ENCODE data around the gene IPO4. TPM values are rescaled to one million over a fixed set of nuclear protein-coding genes. Genes with fewer than 3 reads are reported as not detected.

IPO4 gene
- total and polyA plus RNA-seq, 10 of the 15 experiments (the other 5 are each of a cell fraction or from before 2014, with no cell fraction given): 7.8 to 139 (median 37.6) TPM

DNA sequence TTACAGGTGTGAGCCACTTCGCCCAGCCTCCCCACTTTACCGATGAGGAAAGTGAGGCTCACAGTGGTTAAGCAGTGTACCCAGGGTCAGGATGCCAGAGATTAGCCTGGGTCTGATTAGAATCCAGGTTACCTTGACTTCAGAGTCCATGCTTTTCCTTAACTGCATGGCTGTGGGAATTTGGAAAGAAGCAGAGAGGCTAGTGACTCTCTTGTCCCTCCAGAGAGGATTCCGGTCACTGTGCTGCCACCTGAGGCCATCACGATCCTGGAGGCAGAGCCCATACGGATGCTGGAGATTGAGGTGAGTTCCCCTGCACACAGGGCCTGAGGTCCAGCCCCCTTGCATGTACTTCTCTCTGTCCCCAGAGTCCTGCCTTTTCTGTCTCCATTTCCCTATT lies 12.0 kb downstream of the IPO4 start:
- WGBS (ENCODE audit: insufficient coverage, insufficient replicate concordance, low lambda C conversion rate, missing lambda C conversion rate): 88% methylated on average over 5 of the region's 5 CpGs
- peaks cover 11 to 27% of the 10 kb centered on the region in 2 experiments; a peak in 3 of 4 replicates for H3K36me3 ChIP-seq (ENCODE audit: control insufficient read depth in 2 of 2, insufficient read depth in 2 of 2, low read length in 1 of 2)
- POLR2A ChIA-PET: interaction anchor here (1.3 kb wide), 1 partner anchor 16 kb away, joined by 4 read pairs; the partner anchor contains the start of gene IRF9
- H3K4me2 ChIP-seq (ENCODE audit: control insufficient read depth, insufficient read depth): no peak overlapping the region
- intact Hi-C loops (cut with micrococcal nuclease; ENCODE audit: unreplicated experiment): no loop called here
- FAIRE-seq (no peak), ATAC-seq (no peak), DNase-seq (ENCODE audit: low read depth, low spot score) (no peak)
- no peaks in the 10 kb centered on the region for H3K4me1 ChIP-seq (ENCODE audit: control insufficient read depth, insufficient read depth, low read length)
- no peak overlapping the region for H2AFZ ChIP-seq (ENCODE audit: control insufficient read depth, low read depth, low read length)
- H4K20me1 ChIP-seq (ENCODE audit: control insufficient read depth, insufficient read depth): no peaks in the 10 kb centered on the region
- RAD21 ChIA-PET (ENCODE audit: unreplicated experiment): no interaction called here
- no TSS peak for BruUV-seq (replicated peaks)
- no peaks in the 10 kb centered on the region for H3K9me3 ChIP-seq (replicated peaks; ENCODE audit: control insufficient read depth, insufficient read depth, low read length)
- no peak overlapping the region for H3K4me3 ChIP-seq
- no peaks in the 10 kb centered on the region for H3K27me3 ChIP-seq (replicated peaks in 1 of 2; ENCODE audit: control insufficient read depth in 2 of 2, insufficient read depth in 2 of 2, low read length in 1 of 2)
- in situ Hi-C loops (cut with MboI): no loop called here
- H3K27ac ChIP-seq (ENCODE audit: control insufficient read depth, insufficient read depth): no peak overlapping the region
- SMC1A ChIA-PET (ENCODE audit: uncharacterized antibody, unreplicated experiment): interaction anchor here (1.0 kb wide), 1 partner anchor 15 kb away, joined by 3 read pairs; the partner anchor contains the start of gene IRF9
- no peak overlapping the region for H3K9ac ChIP-seq (ENCODE audit: control insufficient read depth, insufficient read depth, low read length)
- CTCF ChIA-PET: no interaction called here
- peaks cover 6% of the 10 kb centered on the region for H3K79me2 ChIP-seq (ENCODE audit: control insufficient read depth, insufficient read depth, low read length)
- TF ChIP-seq, protein P1, sequence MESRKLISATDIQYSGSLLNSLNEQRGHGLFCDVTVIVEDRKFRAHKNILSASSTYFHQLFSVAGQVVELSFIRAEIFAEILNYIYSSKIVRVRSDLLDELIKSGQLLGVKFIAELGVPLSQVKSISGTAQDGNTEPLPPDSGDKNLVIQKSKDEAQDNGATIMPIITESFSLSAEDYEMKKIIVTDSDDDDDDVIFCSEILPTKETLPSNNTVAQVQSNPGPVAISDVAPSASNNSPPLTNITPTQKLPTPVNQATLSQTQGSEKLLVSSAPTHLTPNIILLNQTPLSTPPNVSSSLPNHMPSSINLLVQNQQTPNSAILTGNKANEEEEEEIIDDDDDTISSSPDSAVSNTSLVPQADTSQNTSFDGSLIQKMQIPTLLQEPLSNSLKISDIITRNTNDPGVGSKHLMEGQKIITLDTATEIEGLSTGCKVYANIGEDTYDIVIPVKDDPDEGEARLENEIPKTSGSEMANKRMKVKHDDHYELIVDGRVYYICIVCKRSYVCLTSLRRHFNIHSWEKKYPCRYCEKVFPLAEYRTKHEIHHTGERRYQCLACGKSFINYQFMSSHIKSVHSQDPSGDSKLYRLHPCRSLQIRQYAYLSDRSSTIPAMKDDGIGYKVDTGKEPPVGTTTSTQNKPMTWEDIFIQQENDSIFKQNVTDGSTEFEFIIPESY (IDR thresholded peaks at IDR 0.05): no peak
- TF ChIP-seq ZNF622 (IDR thresholded peaks at IDR 0.05) (no peak), SMARCA5 (IDR thresholded peaks at IDR 0.05) (no peak), ZNF274 (IDR thresholded peaks at IDR 0.05; ENCODE audit: insufficient read depth, insufficient read length) (no peak), NR2C1 (IDR thresholded peaks at IDR 0.05) (no peak), TAF1 (IDR thresholded peaks at IDR 0.05; ENCODE audit: borderline replicate concordance, low read depth, low read length) (no peak), E2F8 (IDR thresholded peaks at IDR 0.05; ENCODE audit: low read depth, partially characterized antibody) (no peak), EGR1 (IDR thresholded peaks at IDR 0.05; ENCODE audit: borderline replicate concordance in 1 of 2, low read depth in 2 of 2, low read length in 2 of 2) (no peak), USF1 (IDR thresholded peaks at IDR 0.05; ENCODE audit: borderline replicate concordance, extremely low read length, insufficient read depth, low read depth, low read length) (no peak), ZNF24 (IDR thresholded peaks at IDR 0.05) (no peak), ESRRA (IDR thresholded peaks at IDR 0.05; ENCODE audit: low read length) (no peak)
- TF ChIP-seq, protein P2, sequence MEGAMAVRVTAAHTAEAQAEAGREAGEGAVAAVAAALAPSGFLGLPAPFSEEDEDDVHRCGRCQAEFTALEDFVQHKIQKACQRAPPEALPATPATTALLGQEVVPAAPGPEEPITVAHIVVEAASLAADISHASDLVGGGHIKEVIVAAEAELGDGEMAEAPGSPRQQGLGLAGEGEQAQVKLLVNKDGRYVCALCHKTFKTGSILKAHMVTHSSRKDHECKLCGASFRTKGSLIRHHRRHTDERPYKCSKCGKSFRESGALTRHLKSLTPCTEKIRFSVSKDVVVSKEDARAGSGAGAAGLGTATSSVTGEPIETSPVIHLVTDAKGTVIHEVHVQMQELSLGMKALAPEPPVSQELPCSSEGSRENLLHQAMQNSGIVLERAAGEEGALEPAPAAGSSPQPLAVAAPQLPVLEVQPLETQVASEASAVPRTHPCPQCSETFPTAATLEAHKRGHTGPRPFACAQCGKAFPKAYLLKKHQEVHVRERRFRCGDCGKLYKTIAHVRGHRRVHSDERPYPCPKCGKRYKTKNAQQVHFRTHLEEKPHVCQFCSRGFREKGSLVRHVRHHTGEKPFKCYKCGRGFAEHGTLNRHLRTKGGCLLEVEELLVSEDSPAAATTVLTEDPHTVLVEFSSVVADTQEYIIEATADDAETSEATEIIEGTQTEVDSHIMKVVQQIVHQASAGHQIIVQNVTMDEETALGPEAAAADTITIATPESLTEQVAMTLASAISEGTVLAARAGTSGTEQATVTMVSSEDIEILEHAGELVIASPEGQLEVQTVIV (IDR thresholded peaks at IDR 0.05; ENCODE audit: borderline replicate concordance, partially characterized antibody): no peak
- TF ChIP-seq, protein P3, sequence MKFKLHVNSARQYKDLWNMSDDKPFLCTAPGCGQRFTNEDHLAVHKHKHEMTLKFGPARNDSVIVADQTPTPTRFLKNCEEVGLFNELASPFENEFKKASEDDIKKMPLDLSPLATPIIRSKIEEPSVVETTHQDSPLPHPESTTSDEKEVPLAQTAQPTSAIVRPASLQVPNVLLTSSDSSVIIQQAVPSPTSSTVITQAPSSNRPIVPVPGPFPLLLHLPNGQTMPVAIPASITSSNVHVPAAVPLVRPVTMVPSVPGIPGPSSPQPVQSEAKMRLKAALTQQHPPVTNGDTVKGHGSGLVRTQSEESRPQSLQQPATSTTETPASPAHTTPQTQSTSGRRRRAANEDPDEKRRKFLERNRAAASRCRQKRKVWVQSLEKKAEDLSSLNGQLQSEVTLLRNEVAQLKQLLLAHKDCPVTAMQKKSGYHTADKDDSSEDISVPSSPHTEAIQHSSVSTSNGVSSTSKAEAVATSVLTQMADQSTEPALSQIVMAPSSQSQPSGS (IDR thresholded peaks at IDR 0.05; ENCODE audit: low read length): no peak

Measured in GM12878 (cell line).